Measurements from ENCODE around the gene WNT3A.

GRCh38 chr1:228005511-228006033, 1.2 kb upstream of the WNT3A start:
- TF ChIP-seq CTCF (tag by site-specific recombination; IDR thresholded peaks at IDR 0.05), result no peak
- TF ChIP-seq ZBTB10 (tag by site-specific recombination; IDR thresholded peaks at IDR 0.05), result no peak
